ENCODE results near the gene RBM18. TPM values are rescaled to one million over a fixed set of nuclear protein-coding genes. Genes with fewer than 3 reads are reported as not detected.

The RBM18 gene
- total RNA-seq, 4 donors from 2014 or later: 10.2 to 15.8 (median 11.9) TPM

DNA sequence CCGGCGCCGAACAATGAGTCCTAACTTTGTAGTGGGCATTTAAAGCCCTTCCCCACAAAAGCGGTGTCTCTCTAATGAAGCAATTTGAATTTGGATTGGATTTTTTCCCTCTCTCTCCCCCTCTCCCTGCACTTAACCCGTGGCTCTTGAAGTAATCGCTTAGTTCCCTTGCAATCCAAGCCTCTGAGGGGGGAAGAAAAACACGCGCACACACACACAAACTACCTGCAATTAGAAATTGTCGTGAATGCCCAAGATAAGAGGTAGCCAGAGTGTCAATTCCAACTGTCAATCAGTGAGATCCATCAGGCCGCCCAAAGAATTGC, 37.1 kb downstream of the RBM18 start:
- peaks cover 41% of the 10 kb centered on the region for H3K4me1 ChIP-seq
- H3K9me3 ChIP-seq: no peaks in the 10 kb centered on the region
- TF ChIP-seq, protein P1, sequence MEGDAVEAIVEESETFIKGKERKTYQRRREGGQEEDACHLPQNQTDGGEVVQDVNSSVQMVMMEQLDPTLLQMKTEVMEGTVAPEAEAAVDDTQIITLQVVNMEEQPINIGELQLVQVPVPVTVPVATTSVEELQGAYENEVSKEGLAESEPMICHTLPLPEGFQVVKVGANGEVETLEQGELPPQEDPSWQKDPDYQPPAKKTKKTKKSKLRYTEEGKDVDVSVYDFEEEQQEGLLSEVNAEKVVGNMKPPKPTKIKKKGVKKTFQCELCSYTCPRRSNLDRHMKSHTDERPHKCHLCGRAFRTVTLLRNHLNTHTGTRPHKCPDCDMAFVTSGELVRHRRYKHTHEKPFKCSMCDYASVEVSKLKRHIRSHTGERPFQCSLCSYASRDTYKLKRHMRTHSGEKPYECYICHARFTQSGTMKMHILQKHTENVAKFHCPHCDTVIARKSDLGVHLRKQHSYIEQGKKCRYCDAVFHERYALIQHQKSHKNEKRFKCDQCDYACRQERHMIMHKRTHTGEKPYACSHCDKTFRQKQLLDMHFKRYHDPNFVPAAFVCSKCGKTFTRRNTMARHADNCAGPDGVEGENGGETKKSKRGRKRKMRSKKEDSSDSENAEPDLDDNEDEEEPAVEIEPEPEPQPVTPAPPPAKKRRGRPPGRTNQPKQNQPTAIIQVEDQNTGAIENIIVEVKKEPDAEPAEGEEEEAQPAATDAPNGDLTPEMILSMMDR (IDR thresholded peaks at IDR 0.05): no peak
- TF ChIP-seq EP300 (IDR thresholded peaks at IDR 0.05) (no peak), POLR2AphosphoS5 (IDR thresholded peaks at IDR 0.05) (no peak), POLR2A (IDR thresholded peaks at IDR 0.05) (no peak)
- DNase-seq (ENCODE audit: low spot score in 2 of 2): no peak
- WGBS: 16% methylated on average over 10 of the region's 10 CpGs
- peak overlapping the region; percentile 53 for H3K4me3 ChIP-seq
- H3K27ac ChIP-seq: no peak overlapping the region
- peaks cover 89% of the 10 kb centered on the region for H3K27me3 ChIP-seq
- H3K36me3 ChIP-seq: no peaks in the 10 kb centered on the region

DNA sequence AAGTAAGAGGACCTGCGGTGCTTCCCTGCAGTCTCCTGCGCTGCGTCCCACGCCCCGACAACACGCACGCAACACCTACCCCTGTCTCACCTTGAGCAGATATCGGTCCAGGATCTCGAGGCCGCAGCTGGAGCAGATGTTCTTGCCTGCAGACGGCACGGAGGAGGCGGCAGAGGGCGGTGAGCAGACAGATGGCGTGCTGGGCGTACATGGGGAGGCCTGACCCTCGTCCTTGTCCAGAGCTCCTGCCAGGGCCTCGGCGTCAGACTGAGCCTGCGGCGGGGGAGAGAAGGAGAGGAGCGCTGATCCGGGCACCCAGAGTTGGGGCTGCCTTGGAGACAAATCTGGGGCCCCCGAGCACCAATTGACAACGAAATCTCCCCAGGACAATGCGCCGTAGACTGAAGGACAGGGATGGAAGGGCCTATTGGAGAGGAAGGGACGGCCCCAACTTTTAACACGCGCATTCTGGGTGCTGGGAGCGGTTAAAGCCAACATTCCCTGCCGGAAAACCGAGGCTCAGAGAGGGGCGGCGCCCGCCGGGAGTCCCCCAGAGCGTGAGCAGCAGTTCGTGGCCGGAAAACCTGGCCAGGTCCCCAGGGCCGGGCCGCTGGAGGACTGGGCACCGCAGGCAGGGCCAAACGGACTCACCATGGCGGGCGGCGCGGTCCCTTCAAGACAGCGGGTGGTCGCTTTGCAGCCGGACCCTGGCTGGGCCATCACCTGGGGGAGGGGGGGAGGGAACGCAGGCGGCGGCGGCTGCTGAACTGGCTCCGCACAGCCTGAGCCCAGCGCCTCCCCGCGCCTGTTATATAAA, 37.7 kb downstream of the RBM18 start:
- Histone ChIP-seq H3K4me1 (peaks cover 42% of the 10 kb centered on the region), H3K27ac (no peak overlapping the region), H3K36me3 (no peaks in the 10 kb centered on the region), H3K9me3 (no peaks in the 10 kb centered on the region), H3K4me3 (peak overlapping the region; percentile 53), H3K27me3 (peaks cover 94% of the 10 kb centered on the region)
- DNase-seq (ENCODE audit: low spot score in 2 of 2): no peak
- WGBS: 27% methylated on average over 45 of the region's 59 CpGs
- TF ChIP-seq, protein P1 (IDR thresholded peaks at IDR 0.05): no peak
- no peak for TF ChIP-seq EP300 (IDR thresholded peaks at IDR 0.05)
- no peak for TF ChIP-seq POLR2A (IDR thresholded peaks at IDR 0.05)

DNA sequence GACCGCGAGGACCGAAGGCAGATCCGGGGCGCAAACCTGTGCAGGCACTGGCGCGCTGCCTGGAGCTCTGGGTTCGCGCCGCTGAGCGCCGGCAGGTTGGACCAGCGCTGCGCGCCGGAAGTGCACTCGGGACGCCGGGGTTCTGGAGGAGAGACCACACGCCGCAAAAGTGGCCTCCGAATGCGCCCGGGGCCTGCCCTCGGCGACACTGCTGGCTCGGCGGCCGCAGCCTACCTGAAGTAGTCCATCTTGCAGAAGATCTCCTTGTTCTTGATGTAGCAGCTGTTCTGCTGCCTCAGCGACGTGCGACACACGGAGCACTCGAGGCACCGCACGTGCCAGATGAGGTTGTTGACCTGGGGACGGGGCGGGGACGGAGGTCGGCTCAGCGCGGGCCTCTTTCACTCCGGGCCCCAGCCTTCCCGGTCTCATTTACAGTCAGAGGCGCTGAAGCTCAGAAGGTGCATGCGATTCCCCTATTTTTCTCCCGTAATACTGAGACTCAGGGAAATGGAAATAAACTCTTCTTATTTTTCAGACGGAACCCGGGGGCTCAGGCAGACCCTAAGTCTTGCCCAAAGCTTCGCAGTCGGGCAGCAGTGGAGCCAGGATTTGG, 38.4 kb downstream of the RBM18 start:
- Histone ChIP-seq H3K36me3 (no peaks in the 10 kb centered on the region), H3K4me3 (peak overlapping the region; percentile 53), H3K9me3 (no peaks in the 10 kb centered on the region), H3K4me1 (peaks cover 42% of the 10 kb centered on the region), H3K27ac (no peak overlapping the region), H3K27me3 (peaks cover 99% of the 10 kb centered on the region)
- no peak for DNase-seq (ENCODE audit: low spot score in 2 of 2)
- WGBS: 3% methylated on average over 13 of the region's 51 CpGs
- no peak for TF ChIP-seq EP300 (IDR thresholded peaks at IDR 0.05)
- TF ChIP-seq, protein P1 (IDR thresholded peaks at IDR 0.05): no peak
- TF ChIP-seq POLR2AphosphoS5 (IDR thresholded peaks at IDR 0.05): no peak
- no peak for TF ChIP-seq POLR2A (IDR thresholded peaks at IDR 0.05)

DNA sequence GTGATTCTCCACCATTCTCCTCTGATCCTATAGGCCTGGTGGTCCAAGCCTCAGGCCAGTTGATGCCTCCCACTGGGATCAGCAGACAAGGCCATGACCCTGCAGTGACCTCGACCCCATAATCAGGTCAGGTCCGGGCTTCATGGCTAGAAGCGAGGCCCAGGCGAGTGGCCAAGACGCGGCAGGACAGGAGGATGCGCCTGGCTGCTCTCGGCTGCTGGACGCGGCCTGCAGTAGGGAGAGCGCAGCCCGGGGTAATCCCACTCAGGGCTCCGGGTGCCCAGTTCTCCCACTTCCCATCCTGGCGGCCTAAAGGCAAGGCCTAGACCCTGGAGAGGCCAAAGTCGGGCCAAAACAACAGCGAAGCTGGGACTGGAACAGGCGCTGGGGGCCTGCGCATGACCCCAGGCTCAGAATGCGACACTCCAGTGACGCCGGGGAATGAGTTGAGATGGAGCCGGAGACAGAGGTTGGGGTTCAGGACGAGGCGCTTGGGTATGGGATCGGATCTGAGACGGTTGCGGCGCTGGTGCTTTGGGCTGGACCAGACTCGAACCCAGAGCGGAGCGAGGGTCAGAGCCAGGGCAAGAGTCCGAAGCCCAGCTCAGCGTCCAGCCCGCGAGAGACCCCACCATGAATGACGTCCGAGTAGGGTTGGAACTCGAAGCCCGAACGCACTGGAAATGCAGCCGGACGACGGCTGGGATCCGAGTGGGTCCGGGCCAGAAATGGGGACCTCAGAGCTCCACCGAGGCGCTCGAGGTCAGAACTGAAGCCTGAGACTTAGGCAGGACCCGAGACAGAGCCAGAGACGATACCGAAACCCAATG, 39.1 kb downstream of the RBM18 start:
- DNase-seq (ENCODE audit: low spot score in 2 of 2): no peak
- Histone ChIP-seq H3K4me3 (peak overlapping the region; percentile 53), H3K4me1 (peaks cover 44% of the 10 kb centered on the region), H3K9me3 (no peaks in the 10 kb centered on the region), H3K27me3 (peaks cover 100% of the 10 kb centered on the region), H3K36me3 (no peaks in the 10 kb centered on the region), H3K27ac (no peak overlapping the region)
- WGBS: 72% methylated on average over 46 of the region's 51 CpGs
- no peak for TF ChIP-seq POLR2A (IDR thresholded peaks at IDR 0.05)

DNA sequence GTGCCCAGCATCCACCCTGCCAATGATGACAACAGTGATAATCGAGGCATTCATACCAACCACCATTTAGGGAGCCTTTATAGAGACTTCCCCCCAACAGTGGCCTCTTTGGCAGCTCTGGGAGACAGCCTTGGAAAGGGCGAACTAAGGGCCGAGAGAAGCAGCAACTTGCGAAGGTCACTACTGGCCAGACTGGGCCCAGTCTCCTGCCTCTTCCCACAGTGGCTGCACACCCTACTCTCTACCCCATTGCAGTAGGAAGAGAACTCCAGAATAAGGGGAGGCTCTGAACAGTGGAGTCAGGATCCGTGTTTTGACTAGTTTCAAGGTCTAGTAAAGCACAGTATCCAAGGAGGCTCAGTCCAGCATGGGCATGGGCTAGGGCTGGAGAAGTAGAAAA, 41.2 kb downstream of the RBM18 start:
- Histone ChIP-seq H3K4me3 (no peak overlapping the region), H3K4me1 (peaks cover 57% of the 10 kb centered on the region), H3K9me3 (no peaks in the 10 kb centered on the region), H3K36me3 (no peaks in the 10 kb centered on the region), H3K27ac (no peak overlapping the region), H3K27me3 (peaks cover 100% of the 10 kb centered on the region)
- WGBS: 83% methylated on average over 5 of the region's 5 CpGs
- DNase-seq (ENCODE audit: low spot score in 2 of 2): no peak
- TF ChIP-seq, protein P1 (IDR thresholded peaks at IDR 0.05): no peak
- TF ChIP-seq EP300 (IDR thresholded peaks at IDR 0.05): no peak
- TF ChIP-seq POLR2AphosphoS5 (IDR thresholded peaks at IDR 0.05): no peak
- TF ChIP-seq POLR2A (IDR thresholded peaks at IDR 0.05): no peak
